ENCODE results near the gene MYCBP2. TPM values are rescaled to one million over a fixed set of nuclear protein-coding genes. Genes with fewer than 3 reads are reported as not detected.
A peak's percentile ranks its signal among the peaks of the same experiment; 100 is the strongest.

MYCBP2 gene
- total RNA-seq, 4 donors from 2014 or later, result 274 to 342 (median 305) TPM

GRCh38 chr13:77028202-77028601 lies 298.7 kb downstream of the MYCBP2 start:
- no peaks in the 10 kb centered on the region for H3K27me3 ChIP-seq
- H3K36me3 ChIP-seq, result no peaks in the 10 kb centered on the region
- WGBS, 2 donors, result 32 to 39% methylated on average over 5 of the region's 5 CpGs
- H3K27ac ChIP-seq, result peak overlapping the region; percentile 95 to 100 (median 99)
- TF ChIP-seq POLR2A (IDR thresholded peaks at IDR 0.05) (no peak), EP300 (IDR thresholded peaks at IDR 0.05) (peak in 1 of 2 donors; percentile 63)
- H3K4me3 ChIP-seq, result peak overlapping the region; percentile 75 to 98 (median 86)
- no peaks in the 10 kb centered on the region for H3K9me3 ChIP-seq
- H3K4me1 ChIP-seq, result peaks cover 0 to 33% (median 18%) of the 10 kb centered on the region in 4 donors
- DNase-seq (ENCODE audit: low spot score in 2 of 2), result no peak

GRCh38 chr13:77026861-77027621 lies 299.9 kb downstream of the MYCBP2 start, which contains the start of gene FBXL3:
FBXL3 (minus strand) TSS chr13:77027159; CDS start chr13:77021860, 5,299 bp downstream.
- Histone ChIP-seq H3K27ac (peak within 1 kb of the TSS; percentile 95 to 100 (median 99)), H3K4me1 (peaks cover 0 to 44% (median 23%) of the 10 kb centered on the region in 4 donors), H3K4me3 (peak within 1 kb of the TSS; percentile 75 to 98 (median 86)), H3K27me3 (no peaks in the 10 kb centered on the region), H3K9me3 (no peaks in the 10 kb centered on the region), H3K36me3 (no peaks in the 10 kb centered on the region)
- peak; percentile 15 to 94 for TF ChIP-seq EP300 (IDR thresholded peaks at IDR 0.05)
- no peak for TF ChIP-seq CTCF (IDR thresholded peaks at IDR 0.05)
- peak; percentile 44 to 82 for TF ChIP-seq POLR2A (IDR thresholded peaks at IDR 0.05)
- peak; percentile 64 for DNase-seq (ENCODE audit: low spot score in 2 of 2)
- WGBS, 2 donors, result 0% methylated on average over 41 to 45 of the region's 74 CpGs

DNA sequence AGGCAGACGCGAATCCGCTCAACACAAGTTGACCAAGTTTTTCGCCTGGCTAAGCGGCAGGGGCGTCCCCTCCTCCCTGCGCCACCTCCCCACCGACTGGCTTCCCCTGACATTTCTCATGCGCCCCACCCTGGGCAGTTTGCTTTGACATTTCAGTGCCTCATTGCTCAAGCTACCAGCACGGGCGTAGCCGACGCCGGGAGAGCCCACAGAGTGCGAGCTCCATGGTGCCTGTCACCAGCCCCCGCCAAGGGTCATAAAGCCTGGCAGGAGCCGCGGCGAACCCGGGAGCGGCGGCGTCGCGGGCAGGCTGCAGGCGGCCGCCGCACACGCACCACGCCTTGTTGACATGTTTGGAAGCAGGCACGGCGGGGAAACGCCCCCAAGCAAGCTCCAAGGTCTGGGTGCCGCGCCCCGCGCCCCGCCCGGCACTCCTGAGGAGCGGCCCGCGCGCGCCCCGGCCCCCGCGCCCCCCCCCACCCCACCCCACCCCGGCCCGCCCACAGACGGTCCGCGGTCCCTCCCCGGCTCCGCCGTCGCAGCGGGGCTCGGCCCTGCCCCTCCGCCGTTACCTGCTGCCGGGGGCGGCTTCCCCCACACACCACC lies 300.5 kb downstream of the MYCBP2 start:
- Histone ChIP-seq H3K4me3 (peak overlapping the region; percentile 75 to 98 (median 86)), H3K27ac (peak overlapping the region; percentile 95 to 100 (median 99)), H3K36me3 (no peaks in the 10 kb centered on the region), H3K27me3 (no peaks in the 10 kb centered on the region), H3K9me3 (no peaks in the 10 kb centered on the region), H3K4me1 (peaks cover 0 to 51% (median 28%) of the 10 kb centered on the region in 4 donors)
- WGBS, 2 donors, result 1% methylated on average over 15 to 26 of the region's 62 CpGs
- DNase-seq (ENCODE audit: low spot score in 2 of 2), result peak; percentile 70 to 72
- peak in 2 of 5 experiments; percentile 8 to 15 for TF ChIP-seq CTCF (IDR thresholded peaks at IDR 0.05)
- TF ChIP-seq POLR2A (IDR thresholded peaks at IDR 0.05), result peak; percentile 16 to 32
- peak in 1 of 2 donors; percentile 91 for TF ChIP-seq EP300 (IDR thresholded peaks at IDR 0.05)

DNA sequence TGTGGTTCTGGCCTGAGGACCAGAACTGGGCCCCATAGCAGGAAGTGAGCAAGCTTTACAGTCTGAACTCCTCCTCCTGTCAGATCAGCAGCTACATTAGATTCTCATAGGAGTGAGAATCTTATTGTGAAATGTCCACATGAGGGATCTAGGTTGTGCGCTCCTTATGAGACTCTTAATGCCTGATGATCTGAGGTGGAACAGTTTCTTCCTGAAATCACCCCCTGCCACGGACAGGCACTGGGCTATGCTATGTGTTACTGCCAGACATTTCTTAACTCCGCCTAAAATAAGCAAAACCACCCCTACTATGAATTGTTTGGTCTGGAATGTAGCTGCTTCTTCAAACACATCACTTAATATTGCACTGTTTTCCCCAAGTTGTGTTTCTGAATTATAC lies 304.6 kb downstream of the MYCBP2 start:
- 43% methylated on average over 3 of the region's 3 CpGs for WGBS, 2 donors
- Histone ChIP-seq H3K9me3 (no peaks in the 10 kb centered on the region), H3K36me3 (peaks cover 0 to 8% (median 0%) of the 10 kb centered on the region in 3 donors), H3K4me1 (peaks cover 0 to 78% (median 47%) of the 10 kb centered on the region in 4 donors), H3K27ac (peak overlapping the region in 2 of 4 donors; percentile 86 to 95), H3K27me3 (no peaks in the 10 kb centered on the region), H3K4me3 (peak overlapping the region in 1 of 4 donors; percentile 75)
- no peak for TF ChIP-seq POLR2A (IDR thresholded peaks at IDR 0.05)
- no peak for TF ChIP-seq CTCF (IDR thresholded peaks at IDR 0.05)
- no peak for TF ChIP-seq EP300 (IDR thresholded peaks at IDR 0.05)
- no peak for DNase-seq (ENCODE audit: low spot score in 2 of 2)

- H3K4me3 ChIP-seq, result no peak overlapping the region
- TF ChIP-seq EP300 (IDR thresholded peaks at IDR 0.05), result no peak
- no peak for TF ChIP-seq POLR2A (IDR thresholded peaks at IDR 0.05)
- no peak for TF ChIP-seq CTCF (IDR thresholded peaks at IDR 0.05)
- H3K27ac ChIP-seq, result peak overlapping the region in 3 of 4 donors; percentile 0 to 95 (median 86)
- H3K4me1 ChIP-seq, result peaks cover 4 to 97% (median 62%) of the 10 kb centered on the region in 4 donors
- DNase-seq (ENCODE audit: low spot score in 2 of 2), result no peak
- H3K36me3 ChIP-seq, result peaks cover 0 to 26% (median 6%) of the 10 kb centered on the region in 3 donors
- H3K9me3 ChIP-seq, result no peaks in the 10 kb centered on the region
- H3K27me3 ChIP-seq, result no peaks in the 10 kb centered on the region
Observed at GRCh38 chr13:77019756-77020155, 307.1 kb downstream of the MYCBP2 start.

All from tibial nerve (tissue), 4 donors.